Breast epithelium (tissue), 3 donors: ENCODE results near the gene DTL.

Experiments used
- CTCF ChIP-seq, 3 donors: fragments of 450-650 bp; IDR thresholded peaks; one replicate each; pipeline ENCODE4 v1.5.1; 2016 to 2017; ENCODE audit warnings: antibody characterized with exemption in 3 of 3, mild to moderate bottlenecking in 3 of 3, moderate library complexity in 3 of 3
- POLR2A ChIP-seq: fragments of 450-650 bp; IDR thresholded peaks from one replicate; pipeline ENCODE4 v1.6.1; 2016; ENCODE audit warnings: antibody characterized with exemption, mild to moderate bottlenecking, moderate library complexity

- no peak for TF ChIP-seq CTCF (IDR thresholded peaks at IDR 0.05)
- TF ChIP-seq POLR2A = no peak
Measured at GRCh38 chr1:212147581-212148033, 112.1 kb downstream of the DTL start.
